H7 (cell line): Measurements from ENCODE around the gene TICAM1. TPM values are rescaled to one million over a fixed set of nuclear protein-coding genes. Genes with fewer than 3 reads are reported as not detected.
"Not testable (repeated sequence)": the region's sequence is repeated elsewhere in the genome, so short reads cannot be mapped to it uniquely, and the experiment has no call there.

Source experiments
- DNase-seq: peaks from one replicate; pipeline ENCODE4 v3.0.0; 2012
- H3K27me3 ChIP-seq: 2 replicates; pipeline ENCODE4 v1.6.0; 2011; ENCODE audit warnings: mild to moderate bottlenecking, low read length; ENCODE audit not compliant: control insufficient read depth, insufficient read depth
- H3K36me3 ChIP-seq: replicated peaks from 2 replicates; pipeline ENCODE4 v1.5.1; 2011; ENCODE audit warnings: low read length; ENCODE audit not compliant: control insufficient read depth, insufficient read depth
- H3K4me3 ChIP-seq: 2 replicates; pipeline ENCODE4 v1.5.1; 2011; ENCODE audit warnings: low read depth, mild to moderate bottlenecking, control low read depth, low read length, moderate library complexity; ENCODE audit not compliant: insufficient read depth
- total RNA-seq: library from RNA; depleted of rRNA; stranded (reverse); fragments of >200 nt; shearing (Covaris generic); gene quantifications from 2 replicates; pipeline ENCODE4 v1.2.3, GENCODE V29; 2014; rRNA removed

Gene TICAM1
- total RNA-seq = 0.17 and 0.30 TPM in 2 replicates

DNA sequence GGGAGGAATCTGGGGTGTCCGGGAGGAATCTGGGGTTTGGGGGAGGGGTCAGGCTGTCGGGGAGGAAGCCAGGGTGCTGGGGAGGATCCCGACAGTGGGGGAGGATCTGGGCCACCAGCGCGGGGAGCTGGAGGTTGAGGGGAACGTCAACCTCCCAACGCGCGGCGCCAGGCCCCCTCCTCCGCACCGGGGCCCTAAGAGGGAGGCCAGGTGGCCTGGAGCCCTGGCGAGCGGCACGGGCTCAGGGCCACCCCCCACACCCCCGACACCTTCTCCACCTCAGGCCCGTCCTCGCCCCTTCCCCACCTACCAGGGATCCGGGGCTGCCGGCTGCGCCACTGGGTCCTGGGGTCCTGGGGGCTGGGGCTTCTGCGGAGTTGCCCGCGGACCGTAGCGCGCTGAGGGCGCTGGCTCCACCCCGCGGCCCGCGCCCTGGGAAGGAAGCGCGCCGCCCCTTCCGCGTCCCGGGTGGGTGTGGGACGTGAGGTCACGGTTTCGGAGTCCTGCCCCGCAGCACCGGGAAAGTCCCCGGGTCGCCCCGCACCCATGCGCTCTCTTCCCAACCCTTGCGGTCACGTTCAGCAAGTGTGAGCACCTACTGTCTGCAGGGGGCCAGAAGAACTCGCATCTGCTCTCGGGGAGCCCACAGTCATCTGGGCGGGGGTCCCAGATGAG lies at the start of gene TICAM1:
TICAM1 (minus strand) TSS at position 409 of the 675 bp plus-strand sequence. CDS start 13,335 bp downstream, outside the sequence.
- Histone ChIP-seq H3K4me3 (peak within 1 kb of the TSS; percentile 57), H3K36me3 (no peaks in the 10 kb centered on the region), H3K27me3 (peaks cover 12% of the 10 kb centered on the region)
- DNase-seq = peak; percentile 85

DNA sequence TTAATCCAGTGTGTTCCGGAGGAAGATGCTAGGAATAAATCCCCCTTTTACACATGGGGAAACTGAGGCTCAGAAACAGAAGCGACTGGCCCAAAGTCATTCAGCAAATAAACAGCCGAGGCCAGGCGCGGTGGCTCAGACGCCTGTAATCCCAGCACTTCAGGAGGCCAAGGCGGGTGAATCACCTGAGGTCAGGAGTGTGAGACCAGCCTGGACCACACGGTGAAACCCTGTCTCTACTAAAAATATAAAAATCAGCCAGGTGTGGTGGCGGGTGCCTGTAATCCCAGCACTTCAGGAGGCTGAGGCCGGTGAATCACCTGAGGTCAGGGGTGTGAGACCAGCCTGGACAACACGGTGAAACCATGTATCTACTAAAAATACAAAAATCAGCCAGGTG lies 47.5 kb upstream of the TICAM1 start:
- H3K4me3 ChIP-seq = no peak overlapping the region
- no peak for DNase-seq
- H3K27me3 ChIP-seq = no peaks in the 10 kb centered on the region
- no peaks in the 10 kb centered on the region for H3K36me3 ChIP-seq

DNA sequence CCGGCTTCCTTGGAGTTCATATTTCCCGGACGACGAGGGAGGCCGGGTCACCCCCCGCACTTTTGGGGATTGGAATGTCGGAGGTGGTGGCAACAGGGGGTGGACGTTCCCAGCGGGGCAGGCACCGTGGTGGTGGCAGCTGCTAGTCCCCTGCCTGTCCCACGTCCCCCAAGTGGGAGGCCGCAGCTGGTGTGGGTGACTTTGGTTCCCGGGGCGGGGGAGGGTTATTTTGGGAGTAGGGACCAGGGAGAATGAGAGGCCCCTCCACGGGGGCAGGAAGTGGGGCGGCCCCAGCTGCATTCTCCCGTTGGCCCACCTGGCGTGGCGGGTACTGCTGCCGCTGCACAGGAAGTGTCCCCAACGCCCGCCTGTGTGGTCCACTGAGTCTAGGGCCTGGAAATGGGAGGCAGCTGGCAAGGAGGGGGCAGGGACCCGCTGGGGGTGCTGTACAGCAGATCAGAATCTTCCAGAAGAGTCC lies 47.0 kb upstream of the TICAM1 start:
- H3K27me3 ChIP-seq = no peaks in the 10 kb centered on the region
- DNase-seq = peak; percentile 84
- H3K36me3 ChIP-seq = no peaks in the 10 kb centered on the region
- H3K4me3 ChIP-seq = no peak overlapping the region

DNA sequence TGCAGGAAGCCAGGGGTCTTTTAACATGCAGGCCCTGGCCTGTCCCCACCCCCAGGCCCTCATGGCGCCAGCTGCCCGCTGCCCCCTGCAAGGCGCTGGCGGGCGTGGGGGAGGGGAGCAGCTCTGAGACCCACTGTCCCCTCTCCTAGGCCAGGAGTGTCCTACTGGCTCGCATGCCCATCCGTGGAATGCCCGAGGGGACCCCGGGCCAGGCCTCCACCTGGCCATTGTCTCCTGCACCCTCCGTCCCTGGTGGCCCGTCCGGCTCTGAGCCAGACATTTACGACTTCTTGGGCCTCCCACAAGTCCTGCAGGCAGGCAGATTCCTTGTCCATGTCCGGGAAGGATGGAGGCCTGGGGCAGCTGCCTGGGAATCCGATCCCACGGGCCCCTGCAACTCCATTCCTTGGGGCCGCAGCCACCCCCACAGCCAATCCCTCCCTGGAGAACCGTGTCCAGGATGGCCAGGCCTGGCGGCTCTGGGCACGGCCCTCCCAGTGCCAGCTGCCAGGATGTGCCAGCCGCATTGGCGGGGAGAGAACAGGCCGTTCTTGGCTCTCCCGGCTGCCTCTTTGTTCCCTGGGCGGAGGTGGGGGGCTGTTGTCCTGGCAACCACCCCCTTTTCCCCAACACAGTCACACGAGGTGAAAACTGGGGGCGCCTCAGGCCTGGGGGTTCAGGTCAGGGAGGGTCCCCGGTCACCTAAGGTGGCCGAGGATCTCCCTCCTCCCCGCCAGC lies 46.4 kb upstream of the TICAM1 start:
- no peaks in the 10 kb centered on the region for H3K27me3 ChIP-seq
- no peak overlapping the region for H3K4me3 ChIP-seq
- no peaks in the 10 kb centered on the region for H3K36me3 ChIP-seq
- DNase-seq = peak; percentile 84

DNA sequence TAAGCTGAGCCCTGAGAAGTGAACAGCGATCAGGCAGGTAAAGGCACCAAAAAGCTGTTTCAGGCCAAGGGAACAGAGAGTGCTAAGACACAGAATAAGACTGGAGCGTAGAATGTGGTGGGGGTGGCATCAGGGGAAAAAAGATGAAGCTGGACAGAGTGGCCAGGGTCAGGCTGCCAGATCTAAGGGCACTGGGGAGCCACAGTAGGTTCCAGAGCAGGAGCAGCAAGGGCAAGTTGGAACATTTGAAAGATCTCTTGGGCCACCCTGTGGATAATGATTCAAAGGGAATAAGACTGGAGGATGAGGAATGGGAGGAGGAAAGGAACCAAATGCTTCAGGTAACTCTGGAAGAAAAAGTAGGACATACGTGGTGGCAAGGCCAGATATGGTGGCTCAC lies 42.4 kb upstream of the TICAM1 start:
- no peaks in the 10 kb centered on the region for H3K27me3 ChIP-seq
- DNase-seq = no peak
- no peak overlapping the region for H3K4me3 ChIP-seq
- no peaks in the 10 kb centered on the region for H3K36me3 ChIP-seq

DNA sequence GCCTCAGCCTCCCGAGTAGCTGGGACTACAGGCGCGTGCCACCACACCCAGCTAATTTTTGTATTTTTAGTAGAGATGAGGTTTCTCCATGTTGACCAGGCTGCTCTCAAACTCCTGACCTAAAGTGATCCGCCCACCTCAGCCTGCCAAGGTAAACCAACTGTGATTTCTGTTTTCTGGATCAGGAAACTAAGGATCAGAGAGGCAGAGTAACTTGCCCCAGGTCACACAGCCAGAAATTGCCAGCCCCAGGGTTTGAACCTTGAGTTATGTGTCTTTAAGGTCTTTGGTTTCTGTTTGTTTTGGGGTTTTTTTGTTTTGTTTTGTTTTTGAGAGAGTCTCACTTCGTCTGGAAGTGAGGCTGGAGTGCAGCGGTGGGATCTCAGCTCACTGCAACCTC lies 40.2 kb upstream of the TICAM1 start:
- H3K4me3 ChIP-seq = no peak overlapping the region
- DNase-seq = no peak
- H3K27me3 ChIP-seq = no peaks in the 10 kb centered on the region
- H3K36me3 ChIP-seq = no peaks in the 10 kb centered on the region

DNA sequence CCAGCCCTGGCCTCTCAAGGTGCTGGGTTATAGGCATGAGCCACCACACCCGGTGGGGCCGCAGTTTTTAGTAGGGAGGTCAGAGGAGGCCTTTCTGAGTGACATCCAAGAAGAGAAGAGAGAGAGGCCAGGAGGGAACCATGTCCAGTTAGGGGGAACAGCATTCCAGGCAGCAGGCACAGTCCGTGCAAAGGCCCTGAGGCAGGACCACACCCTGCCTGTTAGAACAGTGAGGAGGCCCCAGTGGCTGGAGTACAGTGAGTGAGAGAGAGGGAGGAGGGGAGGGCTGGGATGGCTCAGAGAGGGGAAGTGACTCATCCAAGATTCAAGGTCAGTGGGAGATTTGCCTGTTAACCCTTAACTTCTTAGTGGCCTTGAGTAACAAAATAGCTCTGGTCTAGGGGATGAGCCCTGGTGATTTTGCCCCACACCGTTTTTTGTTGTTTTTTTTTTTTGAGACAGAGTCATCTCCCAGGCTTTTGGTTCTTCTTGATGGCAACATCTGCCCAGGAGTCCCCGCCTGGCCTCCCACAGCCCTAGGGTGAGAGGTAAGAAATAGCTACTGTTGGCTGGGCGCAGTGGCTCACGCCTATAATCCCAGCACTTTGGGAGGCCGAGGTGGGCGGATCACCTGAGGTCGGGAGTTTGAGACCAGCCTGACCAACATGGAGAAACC lies 38.7 kb upstream of the TICAM1 start:
- no peaks in the 10 kb centered on the region for H3K36me3 ChIP-seq
- no peak overlapping the region for H3K4me3 ChIP-seq
- no peaks in the 10 kb centered on the region for H3K27me3 ChIP-seq
- DNase-seq = peak; percentile 33

DNA sequence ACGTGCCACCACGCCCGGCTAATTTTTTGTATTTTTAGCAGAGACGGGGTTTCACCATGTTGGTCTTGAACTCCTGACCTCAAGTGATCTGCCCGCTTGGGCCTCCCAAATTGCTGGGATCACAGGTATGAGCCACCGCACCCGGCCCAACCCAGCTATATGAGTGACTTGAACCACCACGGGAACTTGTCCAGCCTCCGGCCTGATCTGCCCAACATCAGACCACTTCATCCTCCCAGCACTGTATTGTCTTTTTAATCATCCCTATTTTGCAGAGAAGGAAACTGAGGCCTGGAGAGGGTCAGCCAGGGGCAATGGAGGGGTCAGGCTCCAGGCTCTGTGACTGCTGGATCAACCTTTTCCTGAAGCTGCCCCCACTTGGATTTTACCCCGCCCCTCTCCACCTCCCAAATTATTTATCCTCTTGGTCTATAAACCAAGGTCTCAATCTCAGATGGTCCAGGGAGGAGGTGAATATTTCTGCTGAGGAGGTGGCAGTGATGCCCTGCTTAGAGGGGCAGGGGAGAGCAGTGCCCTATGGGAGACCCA lies 36.8 kb upstream of the TICAM1 start:
- Histone ChIP-seq H3K27me3 (no peaks in the 10 kb centered on the region), H3K4me3 (no peak overlapping the region), H3K36me3 (no peaks in the 10 kb centered on the region)
- DNase-seq = no peak

DNA sequence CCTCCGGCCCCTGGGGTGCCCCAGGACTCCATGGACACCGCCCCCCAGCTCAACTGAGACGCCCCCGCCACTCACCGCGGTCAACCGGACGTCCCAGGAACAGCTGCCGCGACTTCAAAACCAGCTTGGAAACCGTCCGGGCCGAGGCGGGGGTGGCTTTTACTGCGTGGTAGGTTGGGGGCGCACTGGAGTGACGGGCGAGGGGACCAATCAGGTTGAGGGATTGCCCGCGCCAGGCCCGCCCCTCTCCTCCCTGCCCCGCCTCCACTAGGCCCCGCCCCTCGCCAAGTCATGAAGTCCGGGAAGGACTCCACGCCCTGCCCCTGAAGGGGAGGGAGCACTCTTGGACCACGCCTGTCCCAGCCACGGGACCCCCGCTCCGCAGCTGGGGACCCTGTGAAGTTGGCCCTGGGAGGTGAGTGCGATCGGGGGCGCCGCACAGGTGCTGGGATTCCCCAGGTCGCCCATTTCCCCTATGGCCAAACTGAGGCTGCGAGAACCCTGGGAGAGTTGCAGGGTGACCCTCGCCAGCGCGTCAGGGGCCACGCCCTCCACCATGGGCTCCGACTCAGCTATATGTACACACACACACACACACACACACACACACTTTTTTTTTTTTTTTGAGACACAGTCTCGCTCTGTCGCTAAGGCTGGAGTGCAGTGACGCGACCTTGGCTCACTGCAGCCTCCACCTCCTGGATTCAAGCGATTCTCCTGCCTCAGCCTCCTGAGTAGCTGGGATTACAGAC lies 36.2 kb upstream of the TICAM1 start, which contains the start of gene PLIN3:
PLIN3 (minus strand) TSS at position 134 of the 752 bp plus-strand sequence. CDS start 6,273 bp downstream, outside the sequence.
- H3K4me3 ChIP-seq = peak within 1 kb of the TSS; percentile 70
- H3K27me3 ChIP-seq = no peaks in the 10 kb centered on the region
- DNase-seq = peak; percentile 100
- H3K36me3 ChIP-seq = no peaks in the 10 kb centered on the region

DNA sequence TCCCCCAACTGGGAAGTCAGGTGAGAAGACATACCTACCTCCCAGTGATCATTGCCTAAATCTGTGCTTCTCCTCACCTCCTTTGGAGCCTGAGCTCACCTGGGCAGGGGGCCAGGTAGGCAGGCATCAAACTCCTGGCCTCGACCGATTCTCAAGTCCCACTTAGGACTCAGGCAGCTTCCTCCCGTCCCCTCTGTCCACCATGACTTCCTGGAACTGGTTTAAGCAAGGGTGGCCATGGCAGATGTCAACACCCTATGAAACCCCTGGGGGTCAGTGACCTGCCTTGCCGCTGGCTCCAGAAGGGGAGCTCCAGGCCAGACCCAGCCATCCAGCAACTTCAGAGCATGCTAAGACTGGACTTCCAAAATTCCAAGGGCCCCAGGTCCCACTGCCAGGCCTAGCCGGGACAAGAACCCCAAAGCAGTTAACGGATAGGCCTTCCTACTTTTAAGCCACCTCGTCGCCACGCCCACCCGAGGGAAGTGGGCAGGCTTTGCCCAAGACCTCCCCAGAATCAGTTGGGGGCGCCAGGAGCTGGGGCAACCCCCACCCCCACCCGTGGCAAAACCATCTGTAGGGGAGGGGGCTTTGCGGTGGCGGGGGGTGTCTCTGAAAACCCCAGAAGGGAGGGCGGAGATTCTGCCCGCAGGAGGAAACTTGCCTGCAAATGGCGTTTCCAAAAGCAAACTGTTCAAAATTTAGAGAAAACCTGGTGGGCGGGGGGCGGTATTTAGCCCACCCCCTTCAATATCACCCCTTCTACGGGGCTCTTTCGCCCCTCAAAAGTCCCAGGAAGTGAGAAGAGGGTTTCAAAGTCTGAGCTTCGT lies 35.3 kb upstream of the TICAM1 start:
- Histone ChIP-seq H3K36me3 (no peaks in the 10 kb centered on the region; the same call in 1 of the 2 replicates), H3K4me3 (peak overlapping the region; percentile 70), H3K27me3 (no peaks in the 10 kb centered on the region)
- DNase-seq = peak; percentile 88

DNA sequence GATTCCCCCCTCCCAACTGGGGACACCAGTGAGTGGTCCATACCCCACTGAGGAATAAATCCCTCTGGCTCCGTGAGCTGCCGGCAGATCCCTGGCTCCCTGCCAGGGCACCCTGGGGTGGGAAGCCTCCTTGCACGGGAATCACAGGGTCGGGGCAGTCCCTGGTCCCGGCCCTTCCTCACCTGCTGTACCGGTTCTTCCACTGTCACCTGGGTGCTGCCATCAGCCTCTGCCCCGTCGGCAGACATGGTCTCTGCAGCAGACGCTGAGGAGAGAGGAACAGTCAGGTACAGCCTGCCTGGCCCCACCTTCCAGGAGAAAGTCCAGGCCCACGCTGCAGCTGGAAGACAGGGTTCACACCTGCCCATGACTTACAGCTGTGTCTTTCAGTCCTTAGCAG lies 29.6 kb upstream of the TICAM1 start:
- Histone ChIP-seq H3K27me3 (no peaks in the 10 kb centered on the region), H3K4me3 (no peak overlapping the region), H3K36me3 (peaks cover 11% of the 10 kb centered on the region)
- DNase-seq = peak; percentile 31

DNA sequence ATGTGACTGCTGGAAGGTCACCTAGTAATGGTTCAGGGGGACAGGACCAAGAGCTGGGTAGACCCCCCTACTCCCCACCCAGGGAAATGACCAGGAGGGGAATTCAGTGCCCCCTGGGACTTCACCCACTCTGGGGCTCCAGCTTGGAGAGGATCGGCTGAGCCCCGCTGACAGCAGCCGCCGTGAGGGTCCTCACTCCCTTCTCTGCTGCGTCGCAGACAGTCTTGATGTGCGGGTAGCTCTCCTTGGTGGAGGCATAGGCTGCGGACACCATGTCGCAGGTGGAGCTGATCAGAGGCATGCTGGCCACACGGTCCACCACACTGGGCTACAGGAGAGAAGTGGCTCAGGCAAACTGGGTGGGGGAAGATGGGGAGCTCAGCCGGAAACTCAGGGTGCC lies 28.2 kb upstream of the TICAM1 start:
- peak; percentile 21 for DNase-seq
- Histone ChIP-seq H3K4me3 (no peak overlapping the region), H3K36me3 (peaks cover 15% of the 10 kb centered on the region), H3K27me3 (no peaks in the 10 kb centered on the region)

DNA sequence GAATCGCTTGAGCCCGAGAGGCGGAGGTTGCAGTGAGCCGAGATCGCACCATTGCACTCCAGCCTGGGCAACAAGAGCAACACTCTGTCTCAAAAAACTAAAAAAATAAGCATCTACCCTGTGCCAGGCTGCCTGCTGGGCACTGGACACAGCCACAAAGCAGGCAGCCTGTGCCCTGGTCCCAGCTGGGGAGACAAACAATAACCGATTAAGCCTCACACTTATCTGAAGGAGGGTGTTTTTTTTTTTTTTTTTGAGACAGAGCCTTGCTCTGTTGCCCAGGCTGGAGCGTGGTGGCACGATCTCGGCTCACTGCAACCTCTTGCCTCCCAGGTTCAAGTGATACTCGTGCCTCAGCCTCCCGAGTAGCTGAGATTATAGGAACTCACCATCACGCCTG lies 25.0 kb upstream of the TICAM1 start:
- H3K36me3 ChIP-seq = peaks cover 23% of the 10 kb centered on the region

More for the DNA sequence above, 25.0 kb upstream of the TICAM1 start:
- not testable (repeated sequence) for H3K27me3 ChIP-seq, DNase-seq, H3K4me3 ChIP-seq
